OCI-LY1 (cell line): ENCODE results near the gene RNF182.

Source experiments
- H2AFZ ChIP-seq: fragments of 200-600 bp; sonication (generic), shearing (Covaris generic); 2 replicates; pipeline ENCODE4 v1.6.0; 2014; ENCODE audit warnings: antibody characterized with exemption, mild to moderate bottlenecking, low read length
- H3F3A ChIP-seq: fragments of 200-600 bp; sonication (generic), shearing (Covaris generic); 2 replicates; pipeline ENCODE4 v1.6.0; 2014; ENCODE audit warnings: mild to moderate bottlenecking, antibody characterized with exemption, low read length, moderate library complexity; ENCODE audit not compliant: insufficient read depth
- H3K27ac ChIP-seq: fragments of 200-600 bp; sonication (generic); 2 replicates; pipeline ENCODE4 v1.5.1; 2014; ENCODE audit warnings: low read length, mixed run types, mild to moderate bottlenecking, low read depth; ENCODE audit not compliant: poor library complexity, severe bottlenecking
- H3K27me3 ChIP-seq: fragments of 200-600 bp; sonication (generic); 2 replicates; pipeline ENCODE4 v1.6.0; 2014; ENCODE audit warnings: antibody characterized with exemption, mild to moderate bottlenecking, low read length, moderate library complexity; ENCODE audit not compliant: insufficient read depth
- H3K36me3 ChIP-seq: fragments of 200-600 bp; sonication (generic); 2 replicates; pipeline ENCODE4 v1.6.1; 2014; ENCODE audit warnings: mild to moderate bottlenecking, antibody characterized with exemption, low read length, moderate library complexity, mixed read lengths; ENCODE audit not compliant: insufficient read depth
- H3K4me1 ChIP-seq: fragments of 200-600 bp; sonication (generic); 2 replicates; pipeline ENCODE4 v1.5.1; 2014; ENCODE audit warnings: mild to moderate bottlenecking, low read length, moderate library complexity; ENCODE audit not compliant: insufficient read depth, severe bottlenecking
- H3K4me2 ChIP-seq: fragments of 200-600 bp; sonication (generic), shearing (Covaris generic); 2 replicates; pipeline ENCODE4 v1.6.1; 2014; ENCODE audit warnings: low read length
- H3K4me3 ChIP-seq: fragments of 200-600 bp; sonication (generic); 2 replicates; pipeline ENCODE4 v1.5.1; 2014; ENCODE audit warnings: low read length, low read depth, mild to moderate bottlenecking, mixed read lengths; ENCODE audit not compliant: poor library complexity, severe bottlenecking
- H3K79me2 ChIP-seq: fragments of 200-600 bp; shearing (Covaris generic); 2 replicates; pipeline ENCODE4 v1.6.1; 2016; ENCODE audit warnings: mixed run types, low read length, mixed read lengths; ENCODE audit not compliant: insufficient read depth
- H3K9ac ChIP-seq: fragments of 200-600 bp; sonication (generic), shearing (Covaris generic); 2 replicates; pipeline ENCODE4 v1.6.1; 2014; ENCODE audit warnings: mild to moderate bottlenecking, low read length, mixed read lengths
- H3K9me2 ChIP-seq: fragments of 200-600 bp; sonication (generic), shearing (Covaris generic); 2 replicates; pipeline ENCODE4 v1.6.1; 2014; ENCODE audit warnings: low read depth, mild to moderate bottlenecking, low read length, mixed read lengths
- H3K9me3 ChIP-seq: fragments of 200-600 bp; shearing (Covaris generic); 2 replicates; pipeline ENCODE4 v1.6.1; 2014; ENCODE audit warnings: low read length, mixed read lengths
- H4K20me1 ChIP-seq: fragments of 200-600 bp; sonication (generic), shearing (Covaris generic); 2 replicates; pipeline ENCODE4 v1.6.0; 2016; ENCODE audit warnings: mild to moderate bottlenecking, low read length; ENCODE audit not compliant: insufficient read depth
- EZH2 ChIP-seq: fragments of 200-600 bp; sonication (generic), shearing (Covaris generic); IDR thresholded peaks from 2 replicates; pipeline ENCODE4 v1.8.0; 2017; ENCODE audit warnings: borderline replicate concordance, mixed run types, mild to moderate bottlenecking, antibody characterized with exemption, low read length, moderate library complexity, mixed read lengths
- TF ChIP-seq, protein P1 (sequence below): fragments of 200-600 bp; sonication (generic), shearing (Covaris generic); IDR thresholded peaks from 2 replicates; pipeline ENCODE4 v1.5.1; 2017; ENCODE audit warnings: mild to moderate bottlenecking, antibody characterized with exemption, low read length, moderate library complexity, mixed read lengths

The RNF182 gene

DNA sequence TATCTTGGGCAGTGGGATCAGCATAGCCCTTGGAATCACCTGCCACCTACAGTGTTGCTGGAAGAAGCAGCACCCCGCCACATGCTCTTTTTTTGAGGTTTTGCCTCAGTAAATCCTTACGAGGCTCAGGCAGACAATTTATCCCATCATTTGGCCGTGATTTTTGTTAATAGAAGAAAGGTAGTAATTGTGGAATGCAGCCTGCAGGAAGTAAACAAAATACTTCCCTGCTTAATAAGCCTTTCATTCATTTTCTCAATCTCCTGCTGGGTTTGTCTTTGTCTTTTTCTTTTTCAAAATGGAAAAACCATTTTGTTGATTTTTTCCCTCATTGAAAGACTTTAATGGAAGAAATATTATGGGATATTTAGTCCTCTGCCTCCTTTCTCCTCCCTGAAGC is 99.1 kb downstream of the RNF182 start:
- Histone ChIP-seq H4K20me1 (no peaks in the 10 kb centered on the region), H3F3A (no peaks in the 10 kb centered on the region), H3K27me3 (0 out of 2 replicates have a peak, but pooled peaks cover 10% of the 10 kb centered on the region), H2AFZ (no peak overlapping the region), H3K36me3 (no peaks in the 10 kb centered on the region), H3K4me2 (no peak overlapping the region), H3K4me3 (no peak overlapping the region), H3K4me1 (no peaks in the 10 kb centered on the region), H3K9me3 (no peaks in the 10 kb centered on the region), H3K9ac (no peak overlapping the region), H3K27ac (no peak overlapping the region), H3K9me2 (no peaks in the 10 kb centered on the region), H3K79me2 (no peaks in the 10 kb centered on the region)
- no peak for TF ChIP-seq EZH2
- TF ChIP-seq, protein P1, sequence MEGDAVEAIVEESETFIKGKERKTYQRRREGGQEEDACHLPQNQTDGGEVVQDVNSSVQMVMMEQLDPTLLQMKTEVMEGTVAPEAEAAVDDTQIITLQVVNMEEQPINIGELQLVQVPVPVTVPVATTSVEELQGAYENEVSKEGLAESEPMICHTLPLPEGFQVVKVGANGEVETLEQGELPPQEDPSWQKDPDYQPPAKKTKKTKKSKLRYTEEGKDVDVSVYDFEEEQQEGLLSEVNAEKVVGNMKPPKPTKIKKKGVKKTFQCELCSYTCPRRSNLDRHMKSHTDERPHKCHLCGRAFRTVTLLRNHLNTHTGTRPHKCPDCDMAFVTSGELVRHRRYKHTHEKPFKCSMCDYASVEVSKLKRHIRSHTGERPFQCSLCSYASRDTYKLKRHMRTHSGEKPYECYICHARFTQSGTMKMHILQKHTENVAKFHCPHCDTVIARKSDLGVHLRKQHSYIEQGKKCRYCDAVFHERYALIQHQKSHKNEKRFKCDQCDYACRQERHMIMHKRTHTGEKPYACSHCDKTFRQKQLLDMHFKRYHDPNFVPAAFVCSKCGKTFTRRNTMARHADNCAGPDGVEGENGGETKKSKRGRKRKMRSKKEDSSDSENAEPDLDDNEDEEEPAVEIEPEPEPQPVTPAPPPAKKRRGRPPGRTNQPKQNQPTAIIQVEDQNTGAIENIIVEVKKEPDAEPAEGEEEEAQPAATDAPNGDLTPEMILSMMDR: no peak

DNA sequence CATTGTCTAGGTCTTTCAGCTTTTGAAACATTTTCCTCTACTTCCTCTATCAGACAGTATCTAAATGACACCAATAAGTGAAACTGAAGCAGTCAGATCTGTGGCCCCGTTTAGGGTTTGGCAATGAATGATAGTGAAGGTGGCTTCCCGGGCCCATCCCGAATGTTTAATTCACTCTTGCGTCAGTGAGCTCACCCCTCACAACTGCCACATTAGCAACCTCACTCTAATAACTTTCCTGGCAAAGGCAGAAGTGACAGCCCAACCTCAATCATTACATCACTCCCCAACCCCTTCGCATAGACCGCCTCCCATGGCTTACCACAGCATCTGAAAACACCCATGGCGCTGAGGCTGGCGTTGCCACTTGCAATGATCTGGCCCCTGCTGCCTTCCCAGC is 100.4 kb downstream of the RNF182 start:
- H3K27me3 ChIP-seq: 0 out of 2 replicates have a peak, but pooled peaks cover 10% of the 10 kb centered on the region
- TF ChIP-seq EZH2: no peak
- H3F3A ChIP-seq: no peaks in the 10 kb centered on the region
- H3K9me2 ChIP-seq: no peaks in the 10 kb centered on the region
- H2AFZ ChIP-seq: no peak overlapping the region
- H3K4me1 ChIP-seq: no peaks in the 10 kb centered on the region
- no peaks in the 10 kb centered on the region for H3K9me3 ChIP-seq
- no peak overlapping the region for H3K9ac ChIP-seq
- no peaks in the 10 kb centered on the region for H3K36me3 ChIP-seq
- no peaks in the 10 kb centered on the region for H4K20me1 ChIP-seq
- H3K4me2 ChIP-seq: no peak overlapping the region
- H3K79me2 ChIP-seq: no peaks in the 10 kb centered on the region
- H3K27ac ChIP-seq: no peak overlapping the region
- H3K4me3 ChIP-seq: no peak overlapping the region

DNA sequence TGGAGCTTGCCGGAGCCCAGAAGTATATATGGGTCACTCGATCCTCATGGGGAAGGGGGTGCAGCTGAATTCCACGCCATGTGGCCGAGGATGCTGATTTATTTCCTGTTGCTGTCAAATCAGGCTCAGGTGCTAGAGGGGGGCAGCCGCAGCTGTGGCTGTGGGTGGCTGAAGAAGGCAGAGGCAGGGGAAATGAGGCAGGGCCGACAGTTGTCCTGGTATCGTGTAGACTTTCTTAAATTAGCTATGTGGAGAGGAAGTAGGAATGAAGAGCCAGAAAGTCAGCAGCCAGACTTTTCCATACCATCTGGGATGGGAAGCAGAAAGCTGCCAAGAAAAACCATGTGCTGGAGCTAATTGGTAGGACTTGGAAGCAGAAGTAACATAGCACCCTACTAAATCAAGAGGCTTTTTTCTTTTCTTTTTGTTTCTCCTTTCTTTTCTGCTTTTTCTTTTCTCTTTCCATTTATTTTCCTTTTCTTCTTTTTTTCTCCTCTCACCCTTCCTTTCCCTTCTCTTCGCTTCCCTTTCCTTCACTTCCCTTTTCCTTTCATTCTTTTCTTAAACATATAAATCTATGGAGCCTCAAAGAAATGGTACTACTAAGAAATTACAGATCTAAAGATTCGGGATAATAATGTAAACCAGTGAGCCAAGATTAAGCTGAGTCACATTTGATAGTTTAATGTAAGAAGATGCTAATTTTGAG is 102.2 kb downstream of the RNF182 start:
- Histone ChIP-seq H3K27ac (no peak overlapping the region), H3K4me3 (no peak overlapping the region), H3K9me3 (no peaks in the 10 kb centered on the region), H3K36me3 (no peaks in the 10 kb centered on the region), H2AFZ (no peak overlapping the region), H3F3A (no peaks in the 10 kb centered on the region), H3K4me1 (no peaks in the 10 kb centered on the region), H3K4me2 (no peak overlapping the region), H4K20me1 (no peaks in the 10 kb centered on the region), H3K79me2 (no peaks in the 10 kb centered on the region), H3K27me3 (0 out of 2 replicates have a peak, but pooled peaks cover 10% of the 10 kb centered on the region), H3K9me2 (no peaks in the 10 kb centered on the region), H3K9ac (no peak overlapping the region)
- TF ChIP-seq, protein P1: no peak
- TF ChIP-seq EZH2: no peak

DNA sequence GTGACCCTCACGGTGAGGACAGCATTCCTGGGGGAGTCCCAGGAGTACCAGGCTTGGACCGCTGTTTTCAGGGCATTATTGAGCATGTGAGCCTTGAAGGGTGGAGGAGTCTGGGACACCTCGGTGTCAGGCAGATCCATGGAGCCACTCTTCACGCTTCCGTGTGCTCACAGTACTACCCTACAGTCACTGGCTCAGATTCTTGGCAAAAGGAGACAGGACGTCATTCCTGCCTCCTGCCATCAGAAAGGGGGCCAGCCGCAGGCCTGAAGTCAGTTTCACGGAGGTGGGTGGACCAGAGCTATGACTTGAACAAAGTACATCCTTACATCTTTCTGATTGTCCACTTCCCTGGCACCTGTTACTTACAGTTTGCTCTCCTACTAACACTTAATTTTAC is 103.9 kb downstream of the RNF182 start:
- Histone ChIP-seq H3K4me3 (no peak overlapping the region), H4K20me1 (no peaks in the 10 kb centered on the region), H3K9me3 (no peaks in the 10 kb centered on the region), H3K79me2 (no peaks in the 10 kb centered on the region), H3K4me2 (no peak overlapping the region), H2AFZ (no peak overlapping the region), H3F3A (no peaks in the 10 kb centered on the region), H3K27ac (no peak overlapping the region), H3K27me3 (0 out of 2 replicates have a peak, but pooled peaks cover 10% of the 10 kb centered on the region), H3K9ac (no peak overlapping the region), H3K36me3 (no peaks in the 10 kb centered on the region), H3K9me2 (no peaks in the 10 kb centered on the region), H3K4me1 (no peaks in the 10 kb centered on the region)
- TF ChIP-seq EZH2: no peak
- TF ChIP-seq, protein P1: no peak
